GM18499 (cell line): Measurements from ENCODE around the gene CDC42SE1.
"Not testable (repeated sequence)": the region's sequence is repeated elsewhere in the genome, so short reads cannot be mapped to it uniquely, and the experiment has no call there.

ENCODE experiments used
- ATAC-seq: cut with Tn5 transposase; IDR thresholded peaks from one replicate; pipeline ENCODE4 v1.9.1; 2021; ENCODE audit warnings: moderate number of reproducible peaks; ENCODE audit not compliant: insufficient read depth, unreplicated experiment

The CDC42SE1 gene

DNA sequence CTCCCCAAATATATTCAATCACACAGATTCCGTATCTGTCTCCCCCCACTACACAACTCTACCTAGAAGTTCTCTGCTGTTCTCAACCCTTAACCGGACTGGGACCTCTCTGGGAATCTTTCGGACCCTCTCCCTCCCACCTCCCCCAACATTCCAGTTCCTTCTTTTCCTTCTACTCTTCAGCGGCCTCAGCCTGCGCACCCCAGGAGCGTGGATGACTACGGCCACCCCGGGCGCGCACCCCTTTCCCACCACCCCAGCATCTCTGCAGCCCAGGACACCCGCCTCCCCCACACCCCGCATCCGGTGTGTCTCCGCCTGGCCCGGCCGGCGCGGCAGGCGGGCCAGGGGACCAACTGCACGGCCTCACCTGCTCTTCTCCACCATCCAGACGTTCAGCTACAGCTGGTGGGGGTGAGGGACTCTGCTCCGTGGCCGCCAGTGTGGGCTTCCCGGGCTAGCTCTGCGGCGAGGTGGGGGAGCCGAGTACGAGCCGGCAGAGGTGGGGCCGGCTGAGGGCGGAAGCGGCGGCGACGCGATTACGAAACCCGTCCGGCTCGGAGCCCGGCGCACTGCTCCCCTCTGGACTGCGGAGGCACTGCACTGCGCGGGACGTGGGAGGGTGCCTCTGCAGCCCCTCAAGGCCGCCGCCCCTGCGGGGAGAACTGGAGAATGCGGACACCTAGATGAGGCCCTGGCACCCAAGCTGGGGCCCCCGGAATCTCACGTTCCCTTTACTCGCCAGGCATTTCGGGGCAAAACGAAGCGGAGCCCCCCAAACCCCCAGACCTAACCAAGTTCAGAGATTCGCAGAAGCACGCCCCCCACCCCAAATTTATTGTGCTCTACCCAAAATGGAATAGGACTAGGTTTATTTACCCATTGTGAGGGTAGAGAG lies at the start of gene CDC42SE1:
Gene CDC42SE1 (minus strand): TSS at position 514 of the 898 bp plus-strand sequence. CDS start 3,892 bp downstream, outside the sequence.
- ATAC-seq, result peak; percentile 51

- no peak for ATAC-seq
Observed at GRCh38 chr1:151108331-151108730, 48.9 kb upstream of the CDC42SE1 start.

- ATAC-seq, result no peak
Observed at GRCh38 chr1:151106894-151107293, 47.5 kb upstream of the CDC42SE1 start.

DNA sequence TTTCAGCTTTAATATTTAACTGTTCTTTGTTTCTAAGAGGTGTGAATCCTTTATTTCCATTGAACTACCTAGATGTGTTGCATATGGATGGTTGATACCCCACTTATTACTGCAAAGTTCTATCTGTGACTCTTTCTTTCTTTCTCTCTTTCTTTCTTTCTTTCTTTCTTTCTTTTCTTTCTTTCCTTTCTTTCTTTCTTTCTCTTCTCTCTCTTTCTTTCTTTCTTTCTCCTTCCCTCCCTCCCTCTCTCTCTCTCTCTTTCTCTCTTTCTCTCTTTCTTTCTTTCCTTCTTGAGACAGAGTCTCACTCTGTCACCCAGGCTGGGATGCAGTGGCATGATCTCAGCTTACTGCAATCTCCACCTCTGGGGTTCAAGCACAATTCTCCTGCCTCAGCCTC lies 45.2 kb upstream of the CDC42SE1 start:
- no peak for ATAC-seq

DNA sequence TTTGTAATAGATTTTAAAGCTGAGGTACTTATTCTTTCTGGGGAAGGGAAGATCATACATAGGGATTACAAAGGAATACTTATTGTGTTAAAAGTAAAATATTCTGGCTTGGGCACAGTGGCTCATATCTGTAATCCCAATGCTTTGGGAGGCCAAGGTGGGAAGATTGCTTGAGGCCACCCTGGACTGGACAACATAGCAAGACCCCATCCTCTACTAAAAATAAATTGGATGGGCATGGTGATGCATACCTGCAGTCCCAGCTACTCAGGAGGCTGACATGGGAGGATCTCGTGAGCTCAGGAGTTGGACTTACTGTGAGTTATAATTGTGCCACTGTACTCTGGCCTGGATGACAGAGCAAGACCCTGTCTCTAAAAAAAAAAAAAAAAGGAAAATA lies 38.7 kb upstream of the CDC42SE1 start:
- ATAC-seq, result no peak

- not testable (repeated sequence) for ATAC-seq
Observed at GRCh38 chr1:151097426-151097825, 38.0 kb upstream of the CDC42SE1 start.

DNA sequence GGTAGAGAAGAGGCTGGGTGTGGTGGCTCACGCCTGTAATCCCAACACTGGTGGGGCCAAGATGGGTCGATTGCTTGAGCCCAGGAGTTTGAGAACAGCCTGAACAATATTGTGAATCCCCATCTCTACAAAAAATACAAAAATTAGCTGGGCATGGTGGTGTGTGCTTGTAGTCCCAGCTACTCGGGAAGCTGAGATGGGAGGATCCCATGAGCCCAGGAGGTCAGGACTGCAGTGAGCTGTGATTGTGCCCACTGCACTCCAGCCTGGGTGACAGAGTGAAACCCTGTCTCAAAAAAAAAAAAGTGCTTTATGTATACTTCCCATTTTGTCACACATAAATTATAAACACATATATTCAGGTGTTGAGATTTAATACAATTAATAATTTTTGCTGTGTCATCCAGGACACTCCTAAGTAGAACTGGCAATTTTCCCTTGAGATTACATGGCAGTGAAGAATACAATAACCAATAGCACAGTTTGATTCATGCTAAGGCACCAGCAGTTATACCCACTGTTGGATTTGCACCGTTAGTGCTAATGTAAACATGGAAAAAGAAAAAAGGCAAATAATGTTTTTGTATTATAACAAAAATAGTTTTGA lies 26.6 kb upstream of the CDC42SE1 start:
- no peak for ATAC-seq

DNA sequence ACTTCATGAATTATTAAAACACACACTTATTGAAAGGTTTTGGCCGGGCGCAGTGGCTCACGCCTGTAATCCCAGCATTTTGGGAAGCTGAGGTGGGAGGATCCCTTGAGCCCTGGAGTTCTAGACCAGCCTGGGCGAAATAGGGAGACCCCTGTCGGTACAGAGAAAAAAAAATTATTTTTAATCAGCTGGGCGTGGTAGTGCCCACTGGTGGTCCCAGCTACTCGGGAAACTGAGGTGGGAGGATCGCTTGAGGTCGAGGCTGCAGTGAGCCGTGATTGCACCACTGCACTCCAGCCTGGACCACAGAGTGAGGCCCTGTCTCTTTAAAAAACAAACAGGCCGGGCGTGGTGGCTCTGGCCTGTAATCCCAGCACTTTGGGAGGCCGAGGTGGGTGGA lies 12.8 kb upstream of the CDC42SE1 start:
- no peak for ATAC-seq

- no peak for ATAC-seq
Observed at GRCh38 chr1:151070474-151071276, 11.3 kb upstream of the CDC42SE1 start, which contains the start of gene GABPB2. Gene GABPB2 (plus strand): TSS chr1:151070761. CDS start chr1:151088190, 17,429 bp downstream.

- ATAC-seq, result no peak
Observed at GRCh38 chr1:151069103-151069486, 9.7 kb upstream of the CDC42SE1 start.

- no peak for ATAC-seq
Observed at GRCh38 chr1:151067185-151067584, 7.8 kb upstream of the CDC42SE1 start.

- no peak for ATAC-seq
Observed at GRCh38 chr1:151065089-151065645, 5.7 kb upstream of the CDC42SE1 start.

DNA sequence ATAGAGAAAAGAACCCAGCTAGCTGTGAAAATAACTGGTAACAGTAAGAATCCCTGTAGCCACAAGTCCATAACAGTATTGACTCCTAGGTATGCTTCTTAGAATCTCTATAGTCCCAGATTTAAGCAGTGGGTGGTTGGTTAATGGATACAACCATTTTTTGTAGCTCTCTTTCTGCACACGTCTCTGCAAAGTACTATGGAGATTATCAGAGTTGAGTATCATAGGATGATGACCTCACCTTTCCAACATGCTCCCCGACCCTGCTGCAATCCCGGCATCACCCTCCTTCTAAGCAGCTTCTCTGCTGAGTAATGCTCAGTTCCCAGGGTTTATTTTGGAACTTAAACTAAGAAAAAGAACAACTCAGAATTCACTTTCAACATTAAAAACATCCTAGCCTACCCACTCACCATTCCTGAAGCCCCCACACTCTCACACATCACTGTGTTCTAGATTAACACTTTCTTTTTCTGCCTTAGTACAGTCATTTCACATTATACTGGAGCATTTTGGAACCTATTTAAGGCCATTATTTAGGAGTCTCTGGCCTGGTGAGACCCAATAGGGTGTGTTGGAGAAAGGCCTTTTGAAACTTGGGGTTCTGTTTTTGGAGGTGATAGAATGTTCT lies 3.4 kb upstream of the CDC42SE1 start:
- no peak for ATAC-seq

DNA sequence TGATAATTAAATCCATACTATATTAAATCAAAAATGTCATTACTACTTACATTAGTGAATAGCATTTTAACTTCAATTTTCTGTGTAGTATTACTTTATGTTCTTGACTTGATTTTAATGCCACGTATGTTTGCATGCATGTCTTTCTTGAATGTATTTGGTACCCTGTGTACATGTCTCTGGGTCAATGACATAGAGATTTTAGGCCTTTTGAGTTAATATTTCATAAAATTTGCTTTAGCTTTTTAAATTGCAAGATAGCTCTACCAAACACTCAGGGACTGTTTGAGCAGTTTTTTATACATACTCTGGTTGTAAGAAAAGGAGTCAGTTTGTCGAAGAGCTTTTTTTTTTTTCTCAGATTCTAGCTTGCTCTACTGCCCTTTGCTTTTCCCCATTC lies 2.3 kb upstream of the CDC42SE1 start:
- no peak for ATAC-seq

DNA sequence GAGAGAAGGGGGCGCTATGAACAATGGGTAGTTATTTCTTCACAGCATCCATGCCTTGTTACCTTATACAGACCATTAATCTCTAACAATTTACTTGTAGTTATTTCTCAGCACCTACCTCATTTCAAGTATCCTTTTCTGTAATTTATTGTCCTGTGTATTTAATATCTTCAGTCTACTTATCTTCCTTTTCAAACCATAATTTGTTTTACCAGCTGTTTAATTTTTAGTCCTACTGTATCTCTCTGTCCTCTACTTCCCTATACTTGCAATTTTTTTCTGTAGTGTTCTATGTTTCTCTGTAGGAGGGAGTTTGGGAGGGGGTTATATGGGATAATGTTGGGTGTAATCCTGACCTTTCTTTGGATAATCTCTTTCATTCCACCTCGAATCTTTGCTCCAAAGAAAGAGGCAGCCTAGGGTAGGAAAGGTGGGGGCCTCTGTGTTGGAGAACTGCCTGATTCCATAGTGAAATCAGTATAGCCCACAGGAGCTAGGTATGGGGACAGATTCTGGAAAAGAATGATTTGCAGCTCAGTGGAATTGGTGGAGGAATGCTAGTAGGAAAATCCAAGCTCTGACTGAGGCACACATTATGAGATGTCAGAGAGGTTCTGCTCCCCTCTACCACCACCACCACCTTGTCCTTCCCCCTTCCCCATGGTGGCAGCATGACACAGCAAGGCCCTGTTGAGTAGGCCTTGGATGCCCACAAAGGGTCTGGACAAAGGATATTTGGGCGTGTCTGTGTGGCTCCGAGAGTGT lies 1.4 kb upstream of the CDC42SE1 start:
- ATAC-seq, result no peak

GRCh38 chr1:151060007-151060656 lies 710 bp upstream of the CDC42SE1 start, which contains the start of gene MLLT11:
Gene MLLT11 (plus strand): TSS chr1:151060397. CDS start chr1:151067225, 6,828 bp downstream.
- no peak for ATAC-seq

DNA sequence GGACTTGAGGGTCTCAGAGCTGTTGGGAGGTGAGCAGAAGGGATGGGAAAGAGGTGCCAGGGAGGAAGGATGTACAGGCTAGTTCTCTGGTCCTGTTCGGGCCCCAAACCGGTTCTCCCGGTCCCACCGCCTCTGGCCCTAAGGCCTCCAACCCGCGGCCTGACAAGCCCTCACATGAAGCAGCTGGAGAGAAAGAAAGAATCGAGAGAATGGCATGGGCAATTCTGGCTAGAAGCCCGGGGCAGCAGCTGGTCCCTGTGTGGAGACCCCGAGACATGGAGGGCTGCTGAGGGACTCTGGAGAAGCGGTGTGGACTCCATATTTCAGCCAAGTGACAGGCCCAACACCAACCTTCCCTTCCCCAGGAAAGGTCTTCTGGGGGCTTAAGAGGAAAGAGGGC lies 730 bp downstream of the CDC42SE1 start:
- no peak for ATAC-seq

- no peak for ATAC-seq
Observed at GRCh38 chr1:151056149-151056548, 3.3 kb downstream of the CDC42SE1 start.

- no peak for ATAC-seq
Observed at GRCh38 chr1:151055581-151055980, 3.8 kb downstream of the CDC42SE1 start.
